ENCODE measurements around the gene BGLAP. TPM values are rescaled to one million over a fixed set of nuclear protein-coding genes. Genes with fewer than 3 reads are reported as not detected.

The BGLAP gene
- polyA plus RNA-seq, 1 experiment = 0.26 TPM

DNA sequence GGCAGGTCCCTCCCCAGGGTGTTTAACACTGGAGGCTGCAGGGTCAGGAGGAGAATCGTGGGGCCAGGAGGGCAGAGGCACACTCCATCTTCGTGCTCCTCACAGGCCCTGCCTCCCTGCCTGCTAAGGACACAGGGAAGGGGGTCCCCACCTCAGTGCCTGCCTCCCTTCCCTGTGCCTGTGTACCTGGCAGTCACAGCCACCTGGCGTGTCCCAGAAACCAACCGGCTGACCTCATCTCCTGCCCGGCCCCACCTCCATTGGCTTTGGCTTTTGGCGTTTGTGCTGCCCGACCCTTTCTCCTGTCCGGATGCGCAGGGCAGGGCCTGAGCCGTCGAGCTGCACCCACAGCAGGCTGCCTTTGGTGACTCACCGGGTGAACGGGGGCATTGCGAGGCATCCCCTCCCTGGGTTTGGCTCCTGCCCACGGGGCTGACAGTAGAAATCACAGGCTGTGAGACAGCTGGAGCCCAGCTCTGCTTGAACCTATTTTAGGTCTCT, 623 bp upstream of the BGLAP start:
- DNase-seq (ENCODE audit: low read depth) = no peak
- ChIA-PET POLR2A (no interaction called here), CTCF (interaction anchor here (0.5 to 0.6 kb wide), 3 partner anchors 17 to 144 kb away, joined by 3 to 4 read pairs (median 4); no protein-coding TSS in a partner anchor)
- peaks cover 7% of the 10 kb centered on the region for H3K36me3 ChIP-seq (ENCODE audit: control insufficient read depth, insufficient read depth, low read length)
- no peak overlapping the region for H3K4me3 ChIP-seq (ENCODE audit: low read depth, low read length)
- TF ChIP-seq, protein P1, sequence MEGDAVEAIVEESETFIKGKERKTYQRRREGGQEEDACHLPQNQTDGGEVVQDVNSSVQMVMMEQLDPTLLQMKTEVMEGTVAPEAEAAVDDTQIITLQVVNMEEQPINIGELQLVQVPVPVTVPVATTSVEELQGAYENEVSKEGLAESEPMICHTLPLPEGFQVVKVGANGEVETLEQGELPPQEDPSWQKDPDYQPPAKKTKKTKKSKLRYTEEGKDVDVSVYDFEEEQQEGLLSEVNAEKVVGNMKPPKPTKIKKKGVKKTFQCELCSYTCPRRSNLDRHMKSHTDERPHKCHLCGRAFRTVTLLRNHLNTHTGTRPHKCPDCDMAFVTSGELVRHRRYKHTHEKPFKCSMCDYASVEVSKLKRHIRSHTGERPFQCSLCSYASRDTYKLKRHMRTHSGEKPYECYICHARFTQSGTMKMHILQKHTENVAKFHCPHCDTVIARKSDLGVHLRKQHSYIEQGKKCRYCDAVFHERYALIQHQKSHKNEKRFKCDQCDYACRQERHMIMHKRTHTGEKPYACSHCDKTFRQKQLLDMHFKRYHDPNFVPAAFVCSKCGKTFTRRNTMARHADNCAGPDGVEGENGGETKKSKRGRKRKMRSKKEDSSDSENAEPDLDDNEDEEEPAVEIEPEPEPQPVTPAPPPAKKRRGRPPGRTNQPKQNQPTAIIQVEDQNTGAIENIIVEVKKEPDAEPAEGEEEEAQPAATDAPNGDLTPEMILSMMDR (IDR thresholded peaks at IDR 0.05; ENCODE audit: insufficient read depth, low read depth, low read length) = no peak
- H3K27me3 ChIP-seq (ENCODE audit: control insufficient read depth, insufficient read depth, low read length) = peaks cover 1% of the 10 kb centered on the region; the same call in 1 of the 2 replicates

DNA sequence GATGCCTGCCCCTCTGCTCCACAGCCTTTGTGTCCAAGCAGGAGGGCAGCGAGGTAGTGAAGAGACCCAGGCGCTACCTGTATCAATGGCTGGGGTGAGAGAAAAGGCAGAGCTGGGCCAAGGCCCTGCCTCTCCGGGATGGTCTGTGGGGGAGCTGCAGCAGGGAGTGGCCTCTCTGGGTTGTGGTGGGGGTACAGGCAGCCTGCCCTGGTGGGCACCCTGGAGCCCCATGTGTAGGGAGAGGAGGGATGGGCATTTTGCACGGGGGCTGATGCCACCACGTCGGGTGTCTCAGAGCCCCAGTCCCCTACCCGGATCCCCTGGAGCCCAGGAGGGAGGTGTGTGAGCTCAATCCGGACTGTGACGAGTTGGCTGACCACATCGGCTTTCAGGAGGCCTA, 754 bp downstream of the BGLAP start:
- no peak for DNase-seq (ENCODE audit: low read depth)
- Histone ChIP-seq H3K27me3 (ENCODE audit: control insufficient read depth, insufficient read depth, low read length) (peaks cover 1% of the 10 kb centered on the region; the same call in 1 of the 2 replicates), H3K36me3 (ENCODE audit: control insufficient read depth, insufficient read depth, low read length) (peaks cover 3% of the 10 kb centered on the region), H3K4me3 (ENCODE audit: low read depth, low read length) (no peak overlapping the region)
- TF ChIP-seq, protein P1 (IDR thresholded peaks at IDR 0.05; ENCODE audit: insufficient read depth, low read depth, low read length) = no peak
- POLR2A ChIA-PET = no interaction called here
- CTCF ChIA-PET = interaction anchor here (0.6 to 1.2 kb wide), 2 partner anchors 10 to 319 kb away, joined by 3 read pairs; no protein-coding TSS in a partner anchor

DNA sequence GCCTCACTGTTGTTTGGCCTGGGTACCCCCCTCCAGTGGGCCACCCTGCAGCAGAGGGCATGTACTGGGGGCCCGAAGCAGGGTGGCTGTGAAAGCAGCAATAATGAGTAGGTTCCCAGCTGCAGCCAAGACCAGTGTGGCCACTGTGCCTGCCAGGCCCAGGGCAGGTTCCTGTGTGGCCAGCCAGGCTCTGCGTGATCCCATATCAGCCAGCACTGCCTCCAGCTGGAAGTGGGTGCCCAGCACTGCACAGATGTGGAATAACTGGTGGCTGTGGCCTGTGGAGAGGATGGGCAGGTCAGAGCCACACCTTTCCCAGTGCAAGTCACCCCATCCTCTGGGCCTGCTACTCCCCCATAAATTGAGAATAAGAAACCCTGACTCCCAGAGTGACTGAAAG, 2.1 kb downstream of the BGLAP start:
- DNase-seq (ENCODE audit: low read depth) = no peak
- POLR2A ChIA-PET = no interaction called here
- TF ChIP-seq, protein P1 (IDR thresholded peaks at IDR 0.05; ENCODE audit: insufficient read depth, low read depth, low read length) = no peak
- peaks cover 6% of the 10 kb centered on the region for H3K36me3 ChIP-seq (ENCODE audit: control insufficient read depth, insufficient read depth, low read length)
- peaks cover 1% of the 10 kb centered on the region; the same call in 1 of the 2 replicates for H3K27me3 ChIP-seq (ENCODE audit: control insufficient read depth, insufficient read depth, low read length)
- CTCF ChIA-PET = no interaction called here
- no peak overlapping the region for H3K4me3 ChIP-seq (ENCODE audit: low read depth, low read length)

DNA sequence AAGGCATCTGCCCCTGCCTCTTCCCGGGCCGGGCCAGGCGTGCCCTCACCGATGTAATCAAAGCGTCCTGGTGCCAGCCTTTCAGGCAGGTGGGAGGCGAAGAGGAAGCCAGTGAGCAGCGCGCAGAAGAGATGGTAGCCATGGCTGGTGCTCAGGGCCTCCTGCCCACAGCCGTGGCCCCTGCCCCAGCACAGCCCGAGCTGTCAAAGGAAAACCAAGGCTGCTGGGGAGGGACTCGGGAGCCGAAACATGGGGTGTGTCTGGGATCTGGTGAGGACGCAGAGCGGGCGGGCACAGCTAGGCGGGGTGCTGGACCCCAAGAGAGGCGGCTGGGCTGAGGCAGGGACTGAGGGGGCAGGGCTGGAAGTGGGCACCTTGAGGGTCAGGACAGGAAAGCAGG, 2.7 kb downstream of the BGLAP start:
- peaks cover 1% of the 10 kb centered on the region; the same call in 1 of the 2 replicates for H3K27me3 ChIP-seq (ENCODE audit: control insufficient read depth, insufficient read depth, low read length)
- POLR2A ChIA-PET = no interaction called here
- CTCF ChIA-PET = no interaction called here
- peaks cover 7% of the 10 kb centered on the region for H3K36me3 ChIP-seq (ENCODE audit: control insufficient read depth, insufficient read depth, low read length)
- DNase-seq (ENCODE audit: low read depth) = no peak
- TF ChIP-seq, protein P1 (IDR thresholded peaks at IDR 0.05; ENCODE audit: insufficient read depth, low read depth, low read length) = no peak
- H3K4me3 ChIP-seq (ENCODE audit: low read depth, low read length) = no peak overlapping the region

DNA sequence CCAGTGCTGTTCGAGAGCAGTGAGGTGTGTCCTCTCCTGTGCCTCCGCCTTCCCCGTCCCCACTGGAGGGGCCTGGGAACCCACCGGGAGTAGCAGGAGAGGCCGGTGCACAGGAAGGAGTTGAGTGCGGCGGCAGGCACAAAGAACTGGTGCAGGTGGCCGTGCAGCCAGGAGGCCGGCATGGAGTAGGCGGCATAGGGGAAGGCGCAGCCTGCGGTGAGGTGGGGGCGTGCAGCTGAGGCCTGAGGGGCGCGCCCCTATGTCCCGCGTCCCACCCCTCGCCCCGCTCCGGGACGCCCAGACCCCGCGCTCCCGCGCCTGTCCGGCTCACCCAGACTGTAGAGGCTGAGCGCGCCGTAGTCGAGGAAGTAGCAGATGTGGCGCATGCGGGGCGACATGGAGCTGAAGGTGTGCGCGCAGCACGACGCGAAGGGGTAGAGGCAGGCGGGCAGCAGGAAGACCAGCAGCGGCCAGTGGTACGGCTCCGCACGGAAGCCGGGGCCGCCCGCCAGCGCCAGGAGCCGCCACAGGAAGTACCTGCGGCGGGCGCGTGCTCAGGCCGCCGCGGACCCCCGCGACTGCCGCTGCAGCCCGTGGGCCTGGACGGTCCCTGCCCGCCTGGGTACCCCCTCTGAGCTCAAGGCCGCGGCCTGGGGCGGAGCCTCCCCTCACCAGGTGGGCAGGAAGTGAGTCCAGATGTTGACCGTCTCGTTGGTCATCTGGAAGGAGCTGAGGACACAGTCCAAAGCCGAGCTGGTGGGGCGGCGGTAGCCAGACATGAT, 3.7 kb downstream of the BGLAP start:
- CTCF ChIA-PET = interaction anchor here (1.2 to 3.0 kb wide), 4 partner anchors 12 to 149 kb away, joined by 3 to 12 read pairs (median 4); no protein-coding TSS in a partner anchor
- no peak for DNase-seq (ENCODE audit: low read depth)
- H3K36me3 ChIP-seq (ENCODE audit: control insufficient read depth, insufficient read depth, low read length) = peaks cover 15% of the 10 kb centered on the region
- H3K4me3 ChIP-seq (ENCODE audit: low read depth, low read length) = peak overlapping the region; percentile 26
- peaks cover 1% of the 10 kb centered on the region; the same call in 1 of the 2 replicates for H3K27me3 ChIP-seq (ENCODE audit: control insufficient read depth, insufficient read depth, low read length)
- POLR2A ChIA-PET = no interaction called here
- TF ChIP-seq, protein P1 (IDR thresholded peaks at IDR 0.05; ENCODE audit: insufficient read depth, low read depth, low read length) = no peak

Measured in BJ (cell line).